NCI-H2029 (cell line): ENCODE data around the gene TAS2R30.

Experiments used
- DNase-seq: peaks from one replicate; lab custom pipeline; 2025; lab: John Stamatoyannopoulos, UW

TAS2R30 gene, protein sequence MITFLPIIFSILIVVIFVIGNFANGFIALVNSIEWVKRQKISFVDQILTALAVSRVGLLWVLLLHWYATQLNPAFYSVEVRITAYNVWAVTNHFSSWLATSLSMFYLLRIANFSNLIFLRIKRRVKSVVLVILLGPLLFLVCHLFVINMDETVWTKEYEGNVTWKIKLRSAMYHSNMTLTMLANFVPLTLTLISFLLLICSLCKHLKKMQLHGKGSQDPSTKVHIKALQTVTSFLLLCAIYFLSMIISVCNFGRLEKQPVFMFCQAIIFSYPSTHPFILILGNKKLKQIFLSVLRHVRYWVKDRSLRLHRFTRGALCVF

GRCh38 chr12:11134305-11134704, at the start of gene TAS2R30:
Gene TAS2R30 (minus strand): TSS chr12:11134644. CDS start chr12:11134244, 400 bp downstream.
- no peak for DNase-seq

DNA sequence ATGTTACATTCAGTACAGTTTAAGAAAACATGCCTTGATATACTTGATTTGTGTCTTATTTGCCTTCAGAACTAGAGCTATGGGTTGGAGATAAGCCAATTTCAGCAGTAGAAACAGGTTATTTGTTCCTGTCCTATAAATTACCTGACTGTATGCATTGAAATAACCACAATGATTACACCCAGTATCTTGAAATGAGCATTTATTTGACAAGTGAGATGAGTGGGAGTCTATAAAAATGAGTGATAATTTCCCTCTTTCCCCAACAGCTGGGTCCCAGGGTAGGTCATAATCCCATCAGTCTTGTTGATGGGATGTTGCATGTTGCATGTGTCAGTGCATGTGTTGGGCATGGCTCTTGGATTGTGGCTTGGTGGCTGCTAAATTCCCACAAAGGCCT, 48.6 kb upstream of the TAS2R30 start:
- DNase-seq = no peak

DNA sequence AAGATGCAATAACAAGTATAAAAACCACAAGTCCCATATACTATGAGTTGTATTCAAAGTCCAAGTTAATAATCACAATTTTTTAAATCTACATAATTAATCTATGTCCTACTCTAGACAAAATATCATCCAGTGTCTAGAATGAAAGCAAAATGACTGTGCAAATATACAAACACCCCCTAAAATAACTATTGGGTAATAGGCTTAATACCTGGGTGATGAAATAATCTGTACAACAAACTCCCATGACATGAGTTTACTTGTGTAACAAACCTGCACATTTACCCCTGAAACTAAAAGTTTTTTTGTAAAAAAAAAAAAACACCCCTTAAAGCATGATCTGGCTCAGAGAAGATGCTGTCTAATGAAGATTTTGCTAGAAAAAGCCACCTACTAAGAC, 48.1 kb upstream of the TAS2R30 start:
- no peak for DNase-seq

- no peak for DNase-seq
Observed at GRCh38 chr12:11178250-11178649, 43.8 kb upstream of the TAS2R30 start.

GRCh38 chr12:11174022-11174421, 39.6 kb upstream of the TAS2R30 start:
- DNase-seq = no peak

DNA sequence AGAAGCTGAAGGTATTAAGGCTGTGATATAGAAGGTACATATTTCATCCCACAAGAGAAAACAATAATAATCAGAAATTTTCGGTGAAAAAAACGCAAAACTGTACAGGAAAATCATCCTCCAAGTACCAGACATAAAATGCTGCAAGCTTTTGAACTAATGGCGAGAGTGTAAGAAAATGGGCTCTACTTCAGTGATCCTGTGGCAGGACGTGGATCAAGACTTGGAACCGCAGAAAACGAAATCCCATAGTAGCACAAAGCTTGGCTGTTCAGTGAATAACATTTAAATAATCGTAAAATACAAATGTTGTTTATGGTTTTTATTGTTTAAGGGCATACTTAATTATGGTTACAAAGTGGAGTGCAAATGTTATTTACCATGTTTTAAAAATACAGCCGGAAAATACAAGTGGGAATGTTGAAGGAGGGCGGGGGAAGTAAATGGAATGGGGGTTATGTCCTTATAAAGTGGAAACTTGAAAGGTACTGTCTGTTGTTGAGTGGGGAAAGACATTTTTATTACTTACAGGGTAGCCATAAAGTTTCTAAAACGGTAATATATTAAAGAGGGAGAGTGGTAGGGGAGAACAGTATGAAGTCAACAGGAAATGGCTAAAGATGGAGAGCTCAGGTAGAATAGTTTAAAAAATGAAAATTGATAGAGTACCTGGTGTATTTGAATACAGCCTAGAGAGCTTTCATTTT, 37.7 kb upstream of the TAS2R30 start:
- peak; percentile 1 for DNase-seq

DNA sequence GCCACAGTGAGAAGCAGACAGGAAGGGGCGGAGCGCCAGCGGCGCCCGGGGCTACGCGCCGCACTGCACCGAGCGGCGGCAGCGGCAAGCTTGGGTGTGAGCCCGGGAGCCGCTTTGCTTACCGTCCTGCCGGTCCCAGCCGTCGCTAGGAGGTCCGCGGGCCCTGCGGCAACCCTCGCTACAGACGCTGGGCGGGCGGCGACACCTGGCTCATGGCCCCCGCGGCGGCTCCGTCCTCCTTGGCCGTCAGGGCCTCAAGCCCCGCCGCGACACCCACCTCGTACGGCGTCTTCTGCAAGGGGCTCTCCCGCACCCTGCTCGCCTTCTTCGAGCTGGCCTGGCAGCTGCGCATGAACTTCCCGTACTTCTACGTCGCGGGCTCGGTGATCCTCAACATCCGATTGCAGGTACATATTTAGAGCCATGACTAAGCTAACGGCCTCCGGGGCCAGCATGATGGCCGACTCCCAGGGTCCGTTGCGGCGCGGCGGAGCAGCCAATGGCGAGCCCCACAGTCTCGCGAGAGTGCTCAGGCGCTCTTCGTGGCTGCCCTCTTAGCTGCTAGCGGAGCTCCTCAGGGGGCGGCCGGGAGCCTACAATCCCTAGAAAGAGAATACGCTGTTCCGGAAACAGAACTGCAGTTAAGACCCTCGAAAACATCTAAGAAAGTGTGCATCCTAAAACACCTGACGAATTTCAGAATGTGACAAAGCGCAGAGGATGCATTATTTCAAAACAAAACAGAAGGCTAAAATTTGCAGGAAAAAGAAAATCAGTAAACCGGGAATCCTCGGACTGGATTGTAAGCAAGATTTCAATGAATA, 36.9 kb upstream of the TAS2R30 start, which contains the start of gene SMIM10L1:
Gene SMIM10L1, plus strand, starts transcription at position 50 of the 824 bp plus-strand sequence. Its CDS starts 163 bp downstream, at position 213.
- DNase-seq = peak; percentile 89

GRCh38 chr12:11170810-11171144, 36.3 kb upstream of the TAS2R30 start:
- DNase-seq = no peak

GRCh38 chr12:11166300-11166699, 31.9 kb upstream of the TAS2R30 start:
- DNase-seq = no peak

DNA sequence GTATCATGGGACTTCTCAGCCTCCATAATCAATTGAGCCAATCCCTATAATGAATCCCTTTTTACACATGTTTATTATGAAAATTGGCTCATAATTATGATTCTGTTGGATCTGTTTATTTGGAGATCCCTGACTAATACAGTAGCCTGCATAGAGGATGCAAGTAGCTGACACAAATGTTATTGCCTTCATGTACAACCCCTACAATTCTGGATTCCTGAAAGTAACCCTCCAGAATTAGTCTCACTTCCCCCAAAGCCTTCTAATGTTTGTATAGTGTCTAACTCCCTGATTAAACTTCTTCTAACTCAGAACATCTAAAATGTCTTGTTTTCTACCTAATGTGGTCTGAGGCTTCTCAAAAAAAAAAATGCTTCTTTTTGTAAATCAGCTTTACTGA, 29.9 kb upstream of the TAS2R30 start:
- no peak for DNase-seq

DNA sequence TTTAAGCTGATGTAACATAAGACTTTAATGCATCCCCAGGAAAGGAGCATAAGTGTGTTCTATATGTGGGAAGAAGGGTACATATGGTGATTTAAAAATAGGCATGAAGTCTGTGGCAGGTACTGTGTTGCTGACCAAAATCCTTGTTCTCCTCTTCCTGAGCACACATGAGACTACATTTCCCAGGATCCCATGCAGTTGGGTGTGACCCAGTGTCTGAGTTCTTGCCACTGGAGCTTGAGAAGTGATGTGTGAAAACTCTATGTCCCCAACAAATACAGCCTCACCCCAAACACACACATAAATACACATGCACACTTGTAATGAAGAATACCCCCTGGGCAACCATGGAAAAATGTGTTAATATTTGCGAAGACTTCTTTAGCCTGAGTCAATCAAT, 28.1 kb upstream of the TAS2R30 start:
- no peak for DNase-seq

DNA sequence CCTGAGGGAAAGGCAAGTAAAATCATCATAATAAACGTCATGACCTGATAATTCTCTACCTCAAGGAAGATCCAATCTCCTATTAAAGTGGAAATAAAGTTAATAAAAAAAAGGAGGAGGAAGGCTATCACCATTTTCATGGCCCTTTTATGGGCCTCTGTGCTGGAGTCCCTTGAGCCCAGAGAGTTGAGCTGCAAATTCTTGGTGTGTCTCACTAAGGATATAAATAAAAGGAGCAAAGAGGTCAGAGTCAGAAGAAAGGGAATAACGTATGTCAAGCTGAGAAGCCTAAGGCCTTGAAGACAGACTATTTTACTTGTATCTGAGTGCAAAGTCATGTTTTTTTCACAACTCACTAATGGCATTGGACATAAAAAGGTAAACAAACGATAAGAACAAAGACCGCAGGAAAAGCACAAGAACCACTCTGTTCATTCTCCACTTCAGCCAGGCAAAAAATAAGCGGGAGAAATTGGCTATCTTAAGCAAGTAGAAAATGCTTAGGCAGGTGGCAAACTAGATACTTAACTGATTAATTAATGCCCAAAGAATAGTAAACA, 24.5 kb upstream of the TAS2R30 start:
- no peak for DNase-seq

- DNase-seq = no peak
Observed at GRCh38 chr12:11154400-11154925, 20.0 kb upstream of the TAS2R30 start.

- DNase-seq = no peak
Observed at GRCh38 chr12:11152725-11153124, 18.3 kb upstream of the TAS2R30 start.

- DNase-seq = no peak
Observed at GRCh38 chr12:11150832-11151231, 16.4 kb upstream of the TAS2R30 start.

DNA sequence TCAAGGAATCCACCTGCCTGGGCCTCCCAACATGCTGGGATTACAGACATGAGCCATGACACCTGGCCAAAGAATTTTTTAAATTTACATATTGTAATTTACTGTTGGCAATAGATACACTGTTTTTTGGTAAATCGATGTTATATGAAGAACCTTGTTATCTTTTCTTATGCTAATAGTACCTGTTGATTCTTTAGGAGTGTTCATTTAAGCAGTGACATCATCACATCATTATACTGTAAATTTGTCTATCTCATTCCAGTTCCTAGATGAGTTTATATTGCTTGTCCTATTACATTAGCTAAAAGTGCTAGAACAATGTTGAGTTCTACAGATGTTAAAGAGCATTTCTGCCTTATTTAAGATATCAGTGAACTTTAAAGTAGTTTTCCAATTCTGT, 13.0 kb upstream of the TAS2R30 start:
- DNase-seq = no peak

DNA sequence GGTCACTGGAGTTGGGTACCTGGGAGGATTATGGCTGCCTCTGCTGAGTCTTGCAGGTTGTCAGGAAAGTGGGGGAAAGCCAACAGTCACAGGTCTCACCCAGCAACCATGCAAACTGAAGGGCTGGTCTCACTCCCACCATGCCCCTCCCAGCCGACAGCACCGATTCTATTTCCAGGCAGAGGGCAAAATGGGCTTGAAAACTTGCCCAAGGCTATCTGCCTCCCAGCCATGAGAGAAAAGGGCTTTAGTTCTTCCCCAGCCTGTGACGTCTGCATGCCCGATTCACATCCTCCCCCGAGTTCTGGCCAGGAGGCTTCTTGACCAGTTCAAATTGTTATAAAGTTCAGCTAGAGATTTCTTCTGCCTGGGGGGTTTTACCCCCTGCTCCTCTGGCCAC, 9.9 kb upstream of the TAS2R30 start:
- no peak for DNase-seq

GRCh38 chr12:11143352-11143751, 8.9 kb upstream of the TAS2R30 start:
- no peak for DNase-seq

GRCh38 chr12:11136075-11136474, 1.6 kb upstream of the TAS2R30 start:
- no peak for DNase-seq

DNA sequence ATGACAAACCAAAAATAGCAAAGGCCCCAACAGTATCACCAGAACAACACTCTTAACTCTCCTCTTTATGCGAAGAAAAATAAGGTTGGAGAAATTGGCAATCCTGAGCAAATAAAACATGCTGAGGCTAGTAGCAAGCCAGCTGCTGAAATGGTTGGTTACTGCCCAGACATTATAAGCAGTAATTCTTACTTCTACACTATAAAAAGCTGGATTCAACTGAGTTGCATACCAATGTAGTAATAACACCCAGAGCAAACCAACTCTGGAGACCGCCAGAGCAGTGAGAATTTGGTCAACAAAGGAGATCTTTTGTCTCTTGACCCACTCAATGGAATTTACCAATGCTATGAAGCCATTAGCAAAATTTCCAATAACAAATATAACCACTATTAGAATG, 628 bp downstream of the TAS2R30 start:
- no peak for DNase-seq

- no peak for DNase-seq
Observed at GRCh38 chr12:11133162-11133561, 1.3 kb downstream of the TAS2R30 start.

DNA sequence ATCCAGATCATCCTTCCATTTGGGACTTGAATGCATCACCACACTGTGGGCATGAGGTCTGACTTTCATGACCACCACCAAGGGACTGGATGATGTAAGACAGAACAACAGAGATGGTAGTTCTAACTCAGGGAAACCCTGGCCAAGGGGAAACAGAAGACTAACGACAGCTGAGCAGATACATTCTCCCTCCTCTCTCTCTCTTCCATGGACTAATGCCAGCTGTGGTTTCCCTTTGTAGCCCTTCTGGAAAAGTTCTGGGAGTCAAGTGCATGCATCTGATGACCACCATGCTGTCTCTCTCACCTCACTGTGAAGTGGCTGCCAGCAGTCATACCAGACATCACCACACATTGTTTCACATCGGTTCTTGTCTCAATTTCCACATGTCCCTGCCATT, 3.4 kb downstream of the TAS2R30 start:
- DNase-seq = no peak
